ENCODE data around the gene ST6GAL2. TPM values are rescaled to one million over a fixed set of nuclear protein-coding genes. Genes with fewer than 3 reads are reported as not detected.

Gene ST6GAL2
- total RNA-seq, 2 donors from 2014 or later = 2.4 to 48.3 TPM

- no peak overlapping the region for H3K27ac ChIP-seq
- no peak for DNase-seq (ENCODE audit: low spot score)
- intact Hi-C loops (cut with DNase I) = no loop called here
- H3K36me3 ChIP-seq = no peaks in the 10 kb centered on the region
- TF ChIP-seq CTCF (IDR thresholded peaks at IDR 0.05) (no peak), POLR2A (IDR thresholded peaks at IDR 0.05) (no peak), POLR2AphosphoS5 (IDR thresholded peaks at IDR 0.05) (no peak)
- no peaks in the 10 kb centered on the region for H3K4me1 ChIP-seq (replicated peaks)
- WGBS = 100% methylated on average over 1 of the region's 1 CpG
- H3K27me3 ChIP-seq (replicated peaks; ENCODE audit: insufficient read depth) = no peaks in the 10 kb centered on the region
- no peaks in the 10 kb centered on the region for H3K9me3 ChIP-seq
- no peak overlapping the region for H3K4me3 ChIP-seq
These were observed 60.8 kb downstream of the ST6GAL2 start for GRCh38 chr2:106825161-106825560.

GRCh38 chr2:106816974-106817373 is 69.0 kb downstream of the ST6GAL2 start:
- H3K27ac ChIP-seq = no peak overlapping the region
- 72% methylated on average over 4 of the region's 4 CpGs for WGBS
- no peak for DNase-seq (ENCODE audit: low spot score)
- H3K36me3 ChIP-seq = no peaks in the 10 kb centered on the region
- TF ChIP-seq POLR2AphosphoS5 (IDR thresholded peaks at IDR 0.05) = no peak
- no peaks in the 10 kb centered on the region for H3K27me3 ChIP-seq (replicated peaks; ENCODE audit: insufficient read depth)
- intact Hi-C loops (cut with DNase I) = no loop called here
- H3K4me1 ChIP-seq (replicated peaks) = no peaks in the 10 kb centered on the region
- no peaks in the 10 kb centered on the region for H3K9me3 ChIP-seq
- no peak overlapping the region for H3K4me3 ChIP-seq

GRCh38 chr2:106812841-106813240 is 73.1 kb downstream of the ST6GAL2 start:
- intact Hi-C loops (cut with DNase I) = no loop called here
- no peaks in the 10 kb centered on the region for H3K27me3 ChIP-seq (replicated peaks; ENCODE audit: insufficient read depth)
- 82% methylated on average over 5 of the region's 5 CpGs for WGBS
- no peaks in the 10 kb centered on the region for H3K9me3 ChIP-seq
- H3K27ac ChIP-seq = no peak overlapping the region
- no peaks in the 10 kb centered on the region for H3K4me1 ChIP-seq (replicated peaks)
- no peak for DNase-seq (ENCODE audit: low spot score)
- H3K36me3 ChIP-seq = no peaks in the 10 kb centered on the region
- H3K4me3 ChIP-seq = no peak overlapping the region
- no peak for TF ChIP-seq POLR2A (IDR thresholded peaks at IDR 0.05)
- no peak for TF ChIP-seq POLR2AphosphoS5 (IDR thresholded peaks at IDR 0.05)
- TF ChIP-seq CTCF (IDR thresholded peaks at IDR 0.05) = no peak

GRCh38 chr2:106812383-106812782 is 73.6 kb downstream of the ST6GAL2 start:
- no peak overlapping the region for H3K4me3 ChIP-seq
- no peaks in the 10 kb centered on the region for H3K4me1 ChIP-seq (replicated peaks)
- 64% methylated on average over 4 of the region's 4 CpGs for WGBS
- H3K27me3 ChIP-seq (replicated peaks; ENCODE audit: insufficient read depth) = no peaks in the 10 kb centered on the region
- TF ChIP-seq POLR2AphosphoS5 (IDR thresholded peaks at IDR 0.05) = no peak
- no peak for TF ChIP-seq POLR2A (IDR thresholded peaks at IDR 0.05)
- intact Hi-C loops (cut with DNase I) = no loop called here
- no peak overlapping the region for H3K27ac ChIP-seq
- no peak for DNase-seq (ENCODE audit: low spot score)
- no peaks in the 10 kb centered on the region for H3K36me3 ChIP-seq
- H3K9me3 ChIP-seq = no peaks in the 10 kb centered on the region

GRCh38 chr2:106805716-106806115 is 80.3 kb downstream of the ST6GAL2 start:
- Histone ChIP-seq H3K4me3 (no peak overlapping the region), H3K27me3 (replicated peaks; ENCODE audit: insufficient read depth) (no peaks in the 10 kb centered on the region), H3K9me3 (no peaks in the 10 kb centered on the region), H3K36me3 (no peaks in the 10 kb centered on the region), H3K27ac (no peak overlapping the region), H3K4me1 (replicated peaks) (no peaks in the 10 kb centered on the region)
- intact Hi-C loops (cut with DNase I) = no loop called here
- DNase-seq (ENCODE audit: low spot score) = no peak
- WGBS = 86% methylated on average over 2 of the region's 2 CpGs
- TF ChIP-seq CTCF (IDR thresholded peaks at IDR 0.05) (no peak), POLR2A (IDR thresholded peaks at IDR 0.05) (no peak), POLR2AphosphoS5 (IDR thresholded peaks at IDR 0.05) (no peak)

- H3K27ac ChIP-seq = no peak overlapping the region
- intact Hi-C loops (cut with DNase I) = no loop called here
- no peaks in the 10 kb centered on the region for H3K36me3 ChIP-seq
- no peaks in the 10 kb centered on the region for H3K9me3 ChIP-seq
- H3K4me3 ChIP-seq = no peak overlapping the region
- TF ChIP-seq CTCF (IDR thresholded peaks at IDR 0.05) (no peak), POLR2A (IDR thresholded peaks at IDR 0.05) (no peak), POLR2AphosphoS5 (IDR thresholded peaks at IDR 0.05) (no peak)
- H3K4me1 ChIP-seq (replicated peaks) = no peaks in the 10 kb centered on the region
- no peaks in the 10 kb centered on the region for H3K27me3 ChIP-seq (replicated peaks; ENCODE audit: insufficient read depth)
- no peak for DNase-seq (ENCODE audit: low spot score)
- WGBS = 32% methylated on average over 1 of the region's 1 CpG
These were observed 81.8 kb downstream of the ST6GAL2 start for GRCh38 chr2:106804161-106804560.
